ENCODE data around the gene TNS1.

The TNS1 gene

GRCh38 chr2:217870528-217871011 is 132.2 kb downstream of the TNS1 start:
- DNase-seq (ENCODE audit: low spot score), result no peak

GRCh38 chr2:217868911-217869334 is 133.9 kb downstream of the TNS1 start:
- DNase-seq (ENCODE audit: low spot score), result peak; percentile 11

GRCh38 chr2:217868265-217868892 is 134.4 kb downstream of the TNS1 start:
- no peak for DNase-seq (ENCODE audit: low spot score)

- no peak for DNase-seq (ENCODE audit: low spot score)
Measured at GRCh38 chr2:217866457-217866856, 136.3 kb downstream of the TNS1 start.

GRCh38 chr2:217864963-217865772 is 137.6 kb downstream of the TNS1 start:
- peak; percentile 94 for DNase-seq (ENCODE audit: low spot score)

- no peak for DNase-seq (ENCODE audit: low spot score)
Measured at GRCh38 chr2:217863883-217864282, 138.9 kb downstream of the TNS1 start.

- no peak for DNase-seq (ENCODE audit: low spot score)
Measured at GRCh38 chr2:217861334-217861877, 141.4 kb downstream of the TNS1 start.

- DNase-seq (ENCODE audit: low spot score), result no peak
Measured at GRCh38 chr2:217859926-217860325, 142.9 kb downstream of the TNS1 start.

GRCh38 chr2:217858519-217859491 is 144.0 kb downstream of the TNS1 start:
- DNase-seq (ENCODE audit: low spot score), result peak; percentile 60

GRCh38 chr2:217857624-217858506 is 144.9 kb downstream of the TNS1 start:
- DNase-seq (ENCODE audit: low spot score), result no peak

GRCh38 chr2:217856871-217857270 is 145.9 kb downstream of the TNS1 start:
- no peak for DNase-seq (ENCODE audit: low spot score)

GRCh38 chr2:217856159-217856558 is 146.6 kb downstream of the TNS1 start:
- DNase-seq (ENCODE audit: low spot score), result no peak

- DNase-seq (ENCODE audit: low spot score), result no peak
Measured at GRCh38 chr2:217854684-217855420, 147.9 kb downstream of the TNS1 start.

GRCh38 chr2:217853961-217854360 is 148.8 kb downstream of the TNS1 start:
- DNase-seq (ENCODE audit: low spot score), result no peak

GRCh38 chr2:217853301-217853881 is 149.4 kb downstream of the TNS1 start:
- DNase-seq (ENCODE audit: low spot score), result peak; percentile 44

- peak; percentile 30 for DNase-seq (ENCODE audit: low spot score)
Measured at GRCh38 chr2:217852555-217853211, 150.1 kb downstream of the TNS1 start.

GRCh38 chr2:217851191-217852020 is 151.4 kb downstream of the TNS1 start:
- peak; percentile 48 for DNase-seq (ENCODE audit: low spot score)
